ENCODE results near the gene LUC7L3. TPM values are rescaled to one million over a fixed set of nuclear protein-coding genes. Genes with fewer than 3 reads are reported as not detected.

LUC7L3 gene
- total and polyA plus RNA-seq, 4 donors = 38.1 to 188 (median 89.4) TPM

DNA sequence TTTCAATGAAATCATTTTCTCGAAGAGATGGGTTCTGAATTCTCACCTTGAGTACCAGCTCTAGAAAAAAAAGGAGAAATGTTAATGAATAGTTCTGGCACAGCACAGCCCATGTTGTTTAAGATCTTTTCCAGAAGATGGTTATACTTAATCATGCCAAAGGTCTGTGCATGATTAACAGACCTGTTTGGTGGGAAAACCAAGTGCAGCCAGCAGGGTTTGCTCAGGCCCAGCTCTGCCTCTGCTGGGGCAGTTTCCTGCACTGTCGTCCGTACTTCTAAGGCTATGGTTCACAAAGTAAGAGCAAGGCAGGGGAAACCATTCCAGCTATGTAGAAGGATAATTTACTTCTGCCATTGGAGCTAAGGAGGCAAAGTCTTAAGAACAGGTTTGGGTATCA is 22.3 kb upstream of the LUC7L3 start:
- Histone ChIP-seq H3K36me3 (ENCODE audit: control insufficient read depth in 4 of 4, insufficient read depth in 4 of 4, low read length in 4 of 4) (peaks cover 32 to 52% (median 36%) of the 10 kb centered on the region in 4 donors), H3K9ac (ENCODE audit: insufficient read depth in 1 of 2, low read length in 2 of 2) (no peak overlapping the region), H3K9me3 (ENCODE audit: control insufficient read depth in 4 of 4, insufficient read depth in 3 of 4, low read length in 3 of 4) (no peaks in the 10 kb centered on the region), H3K27me3 (ENCODE audit: control insufficient read depth in 3 of 3, insufficient read depth in 3 of 3, low read length in 2 of 3) (no peaks in the 10 kb centered on the region), H3K4me1 (ENCODE audit: control insufficient read depth in 5 of 5, insufficient read depth in 5 of 5, low read length in 5 of 5) (peaks cover 0 to 13% (median 0%) of the 10 kb centered on the region in 5 donors), H3K27ac (ENCODE audit: low read depth in 1 of 2, low read length in 1 of 2) (no peak overlapping the region), H3K4me3 (no peak overlapping the region)
- TF ChIP-seq, protein P1, sequence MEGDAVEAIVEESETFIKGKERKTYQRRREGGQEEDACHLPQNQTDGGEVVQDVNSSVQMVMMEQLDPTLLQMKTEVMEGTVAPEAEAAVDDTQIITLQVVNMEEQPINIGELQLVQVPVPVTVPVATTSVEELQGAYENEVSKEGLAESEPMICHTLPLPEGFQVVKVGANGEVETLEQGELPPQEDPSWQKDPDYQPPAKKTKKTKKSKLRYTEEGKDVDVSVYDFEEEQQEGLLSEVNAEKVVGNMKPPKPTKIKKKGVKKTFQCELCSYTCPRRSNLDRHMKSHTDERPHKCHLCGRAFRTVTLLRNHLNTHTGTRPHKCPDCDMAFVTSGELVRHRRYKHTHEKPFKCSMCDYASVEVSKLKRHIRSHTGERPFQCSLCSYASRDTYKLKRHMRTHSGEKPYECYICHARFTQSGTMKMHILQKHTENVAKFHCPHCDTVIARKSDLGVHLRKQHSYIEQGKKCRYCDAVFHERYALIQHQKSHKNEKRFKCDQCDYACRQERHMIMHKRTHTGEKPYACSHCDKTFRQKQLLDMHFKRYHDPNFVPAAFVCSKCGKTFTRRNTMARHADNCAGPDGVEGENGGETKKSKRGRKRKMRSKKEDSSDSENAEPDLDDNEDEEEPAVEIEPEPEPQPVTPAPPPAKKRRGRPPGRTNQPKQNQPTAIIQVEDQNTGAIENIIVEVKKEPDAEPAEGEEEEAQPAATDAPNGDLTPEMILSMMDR (IDR thresholded peaks at IDR 0.05; ENCODE audit: control extremely low read depth, extremely low read depth) = no peak
- DNase-seq (no peak), ATAC-seq (ENCODE audit: insufficient read depth, low FRiP score) (no peak)
- 89 to 98% methylated on average over 3 of the region's 3 CpGs for WGBS, 2 donors

DNA sequence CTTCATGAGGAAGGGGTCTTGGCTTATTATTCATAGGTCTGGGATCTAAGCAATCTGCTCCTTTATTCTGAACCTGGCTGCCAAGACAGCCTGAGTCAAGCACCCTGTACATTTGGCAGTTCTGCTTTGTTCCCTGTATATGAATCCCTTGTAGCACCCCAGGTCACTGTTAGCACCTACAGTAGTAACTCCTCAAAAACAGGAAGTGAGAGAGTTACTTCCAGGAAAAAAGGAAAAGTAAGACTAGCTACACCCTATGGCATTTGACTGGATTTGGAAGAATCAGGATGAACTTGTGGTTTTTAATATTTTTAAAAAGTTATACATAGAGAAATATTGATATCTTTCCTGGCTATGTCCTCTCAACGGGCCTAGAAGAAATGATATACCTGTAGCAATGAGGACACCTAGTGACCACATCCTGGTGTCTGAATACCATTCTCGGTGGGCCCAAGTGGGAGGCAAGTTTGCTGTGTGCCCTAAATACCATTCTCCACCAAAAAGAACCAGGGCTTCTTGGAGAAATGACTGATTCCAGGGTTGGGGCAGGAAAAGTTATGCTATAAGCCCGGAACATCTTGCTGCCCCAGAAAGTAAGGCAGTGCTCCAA is 21.6 kb upstream of the LUC7L3 start:
- Histone ChIP-seq H3K9me3 (ENCODE audit: control insufficient read depth in 4 of 4, insufficient read depth in 3 of 4, low read length in 3 of 4) (no peaks in the 10 kb centered on the region), H3K27ac (ENCODE audit: low read depth in 1 of 2, low read length in 1 of 2) (no peak overlapping the region), H3K4me1 (ENCODE audit: control insufficient read depth in 5 of 5, insufficient read depth in 5 of 5, low read length in 5 of 5) (peaks cover 0 to 7% (median 0%) of the 10 kb centered on the region in 5 donors), H3K36me3 (ENCODE audit: control insufficient read depth in 4 of 4, insufficient read depth in 4 of 4, low read length in 4 of 4) (peaks cover 32 to 47% (median 35%) of the 10 kb centered on the region in 4 donors), H3K27me3 (ENCODE audit: control insufficient read depth in 3 of 3, insufficient read depth in 3 of 3, low read length in 2 of 3) (no peaks in the 10 kb centered on the region), H3K9ac (ENCODE audit: insufficient read depth in 1 of 2, low read length in 2 of 2) (no peak overlapping the region), H3K4me3 (no peak overlapping the region)
- TF ChIP-seq, protein P1 (IDR thresholded peaks at IDR 0.05; ENCODE audit: control extremely low read depth, extremely low read depth) = no peak
- WGBS, 2 donors = 65 to 68% methylated on average over 3 of the region's 3 CpGs
- ATAC-seq (ENCODE audit: insufficient read depth, low FRiP score) (no peak), DNase-seq (no peak)

DNA sequence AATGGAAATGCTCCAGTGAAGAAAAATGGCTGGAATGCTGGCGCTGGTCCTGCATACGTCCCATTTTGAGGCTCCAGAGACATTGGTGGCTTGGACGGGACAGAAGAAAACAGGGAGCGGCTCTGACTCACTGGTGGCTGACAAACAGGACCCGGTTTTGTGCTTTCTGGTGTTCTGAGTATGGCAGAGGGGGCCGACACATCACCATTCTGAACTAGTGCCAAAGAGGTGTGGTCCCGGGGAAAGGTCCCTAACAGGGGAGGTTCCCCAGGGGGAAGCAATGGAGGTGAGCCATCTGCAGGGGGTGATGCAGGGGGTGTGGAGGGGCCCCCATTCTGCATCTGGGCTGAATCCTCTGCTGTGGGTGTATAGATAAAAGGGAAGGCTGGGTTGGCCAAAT is 20.0 kb upstream of the LUC7L3 start:
- Histone ChIP-seq H3K36me3 (ENCODE audit: control insufficient read depth in 4 of 4, insufficient read depth in 4 of 4, low read length in 4 of 4) (peaks cover 26 to 43% (median 35%) of the 10 kb centered on the region in 4 donors), H3K27ac (ENCODE audit: low read depth in 1 of 2, low read length in 1 of 2) (no peak overlapping the region), H3K4me1 (ENCODE audit: control insufficient read depth in 5 of 5, insufficient read depth in 5 of 5, low read length in 5 of 5) (peaks cover 0 to 7% (median 2%) of the 10 kb centered on the region in 5 donors), H3K27me3 (ENCODE audit: control insufficient read depth in 3 of 3, insufficient read depth in 3 of 3, low read length in 2 of 3) (no peaks in the 10 kb centered on the region), H3K9ac (ENCODE audit: insufficient read depth in 1 of 2, low read length in 2 of 2) (no peak overlapping the region), H3K4me3 (no peak overlapping the region), H3K9me3 (ENCODE audit: control insufficient read depth in 4 of 4, insufficient read depth in 3 of 4, low read length in 3 of 4) (no peaks in the 10 kb centered on the region)
- ATAC-seq (ENCODE audit: insufficient read depth, low FRiP score) (no peak), DNase-seq (no peak)
- WGBS, 2 donors = 89 to 93% methylated on average over 7 of the region's 7 CpGs
- TF ChIP-seq, protein P1 (IDR thresholded peaks at IDR 0.05; ENCODE audit: control extremely low read depth, extremely low read depth) = no peak

DNA sequence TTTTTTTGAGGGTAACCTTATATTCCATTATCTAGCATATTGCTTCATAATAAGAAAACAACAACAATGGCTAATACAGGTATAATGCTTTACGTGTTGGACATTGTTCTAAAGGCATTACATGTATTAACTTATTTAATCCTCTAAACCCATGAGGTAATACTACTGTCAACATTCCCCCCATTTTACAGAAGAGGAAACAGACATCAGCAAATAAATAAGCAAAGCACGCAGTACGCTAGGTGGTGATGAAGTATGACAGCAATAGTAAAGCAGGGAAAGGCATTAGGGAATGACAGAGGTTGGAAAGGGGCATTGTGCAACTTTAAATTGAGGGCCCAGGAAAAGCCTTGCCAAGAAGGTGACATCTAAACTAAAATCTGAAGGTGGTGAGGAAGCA is 16.2 kb upstream of the LUC7L3 start:
- DNase-seq = no peak
- H3K36me3 ChIP-seq (ENCODE audit: control insufficient read depth in 4 of 4, insufficient read depth in 4 of 4, low read length in 4 of 4) = peaks cover 6 to 17% (median 10%) of the 10 kb centered on the region in 4 donors
- no peak for ATAC-seq (ENCODE audit: insufficient read depth, low FRiP score)
- no peaks in the 10 kb centered on the region for H3K9me3 ChIP-seq (ENCODE audit: control insufficient read depth in 4 of 4, insufficient read depth in 3 of 4, low read length in 3 of 4)
- TF ChIP-seq, protein P1 (IDR thresholded peaks at IDR 0.05; ENCODE audit: control extremely low read depth, extremely low read depth) = no peak
- peaks cover 0 to 11% (median 3%) of the 10 kb centered on the region in 5 donors for H3K4me1 ChIP-seq (ENCODE audit: control insufficient read depth in 5 of 5, insufficient read depth in 5 of 5, low read length in 5 of 5)
- H3K4me3 ChIP-seq = no peak overlapping the region
- H3K27ac ChIP-seq (ENCODE audit: low read depth in 1 of 2, low read length in 1 of 2) = no peak overlapping the region
- 79 to 87% methylated on average over 3 of the region's 3 CpGs for WGBS, 2 donors
- no peak overlapping the region for H3K9ac ChIP-seq (ENCODE audit: insufficient read depth in 1 of 2, low read length in 2 of 2)
- H3K27me3 ChIP-seq (ENCODE audit: control insufficient read depth in 3 of 3, insufficient read depth in 3 of 3, low read length in 2 of 3) = no peaks in the 10 kb centered on the region

Data from lung (tissue), 12 donors.